Right lobe of liver (tissue), 4 donors: ENCODE data around the gene SLC25A43.

Source experiments
- CTCF ChIP-seq, 4 donors: fragments of 200-600 bp in 3 of 4; fragments of 450-650 bp in 1 of 4; IDR thresholded peaks; one replicate each; pipeline versions ENCODE4 v1.5.1 to v1.8.0; 2016 to 2022; ENCODE audit warnings: antibody characterized with exemption in 4 of 4, mild to moderate bottlenecking in 2 of 4
- POLR2A ChIP-seq: fragments of 450-650 bp; IDR thresholded peaks from one replicate; pipeline ENCODE4 v1.6.1; 2017; ENCODE audit warnings: antibody characterized with exemption, mild to moderate bottlenecking
- donor health status: DM: no; HTN: no; CAD: no.
- donor health status: DM: no; HTN: no; CAD: no.
- donor health status: DM: no; HTN: yes; CAD: no.

GRCh38 chrX:119407681-119408080, 8.5 kb downstream of the SLC25A43 start:
- no peak for TF ChIP-seq POLR2A
- no peak for TF ChIP-seq CTCF (IDR thresholded peaks at IDR 0.05)
